ENCODE data around the gene CALCOCO2.
A peak's percentile ranks its signal among the peaks of the same experiment; 100 is the strongest.
"Not testable (repeated sequence)": the region's sequence is repeated elsewhere in the genome, so short reads cannot be mapped to it uniquely, and the experiment has no call there.

CALCOCO2 gene, protein sequence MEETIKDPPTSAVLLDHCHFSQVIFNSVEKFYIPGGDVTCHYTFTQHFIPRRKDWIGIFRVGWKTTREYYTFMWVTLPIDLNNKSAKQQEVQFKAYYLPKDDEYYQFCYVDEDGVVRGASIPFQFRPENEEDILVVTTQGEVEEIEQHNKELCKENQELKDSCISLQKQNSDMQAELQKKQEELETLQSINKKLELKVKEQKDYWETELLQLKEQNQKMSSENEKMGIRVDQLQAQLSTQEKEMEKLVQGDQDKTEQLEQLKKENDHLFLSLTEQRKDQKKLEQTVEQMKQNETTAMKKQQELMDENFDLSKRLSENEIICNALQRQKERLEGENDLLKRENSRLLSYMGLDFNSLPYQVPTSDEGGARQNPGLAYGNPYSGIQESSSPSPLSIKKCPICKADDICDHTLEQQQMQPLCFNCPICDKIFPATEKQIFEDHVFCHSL

DNA sequence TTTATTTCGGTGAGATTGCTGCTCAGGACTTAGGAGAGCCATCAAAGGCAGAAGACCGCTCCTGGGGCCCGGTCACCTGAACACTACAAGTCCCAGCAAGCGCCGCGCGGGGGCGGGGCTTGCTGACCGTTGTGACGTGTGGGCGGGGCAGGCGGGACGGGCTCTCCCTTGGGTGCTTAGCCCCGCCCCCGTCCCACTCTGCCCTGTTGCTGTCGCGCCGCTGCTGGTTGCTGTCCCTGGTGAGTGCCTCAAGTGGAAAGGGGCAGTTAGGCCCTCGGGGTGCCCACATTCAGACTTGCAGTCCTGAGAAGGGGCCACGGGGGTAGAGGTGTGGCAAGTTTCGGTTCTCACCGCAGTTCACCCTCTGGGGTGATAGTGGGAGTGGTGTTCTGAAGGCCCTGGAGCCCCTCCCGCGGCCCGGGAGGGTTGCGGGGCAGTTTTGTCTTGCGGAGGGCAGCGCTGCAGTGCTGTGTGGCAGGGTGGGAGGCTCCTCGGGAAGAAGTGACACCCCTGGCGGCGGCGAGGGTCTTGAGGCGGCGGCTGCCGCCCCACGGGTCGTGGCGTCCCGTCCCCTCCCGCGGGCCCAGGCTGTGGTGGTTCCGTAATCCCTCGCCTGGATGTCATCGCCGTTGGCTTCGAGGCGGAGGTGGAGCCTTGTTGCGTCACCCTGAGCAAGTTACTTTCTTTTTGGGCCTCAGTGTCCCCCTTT lies at the start of gene CALCOCO2:
Gene CALCOCO2 (plus strand): TSS at position 196 of the 709 bp plus-strand sequence. CDS start 10,673 bp downstream, outside the sequence.
- no peak for FAIRE-seq

DNA sequence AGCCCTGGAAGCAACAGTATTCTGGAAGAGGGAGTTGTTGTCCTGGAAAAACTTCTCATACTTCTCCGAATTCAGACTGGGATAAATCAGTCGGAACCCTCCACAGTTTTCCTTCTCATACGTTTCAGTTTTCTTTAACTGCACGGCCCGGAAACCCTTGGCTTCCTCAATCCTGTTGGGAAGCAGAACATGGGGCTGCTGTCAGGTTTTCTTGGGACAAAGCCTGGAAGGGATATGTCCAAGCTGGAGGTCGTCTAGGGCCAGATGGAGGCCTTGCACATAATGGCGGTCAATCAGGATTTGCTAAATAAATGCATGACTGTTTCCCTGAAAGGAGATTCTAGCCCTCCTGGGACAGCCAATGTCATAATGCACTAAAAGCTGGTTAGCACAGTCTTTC lies 43.0 kb upstream of the CALCOCO2 start:
- DNase-seq (ENCODE audit: low spot score) (no peak), FAIRE-seq (no peak)

More for the DNA sequence above, at the start of gene CALCOCO2:
- peak; percentile 96 for DNase-seq (ENCODE audit: low spot score)

DNA sequence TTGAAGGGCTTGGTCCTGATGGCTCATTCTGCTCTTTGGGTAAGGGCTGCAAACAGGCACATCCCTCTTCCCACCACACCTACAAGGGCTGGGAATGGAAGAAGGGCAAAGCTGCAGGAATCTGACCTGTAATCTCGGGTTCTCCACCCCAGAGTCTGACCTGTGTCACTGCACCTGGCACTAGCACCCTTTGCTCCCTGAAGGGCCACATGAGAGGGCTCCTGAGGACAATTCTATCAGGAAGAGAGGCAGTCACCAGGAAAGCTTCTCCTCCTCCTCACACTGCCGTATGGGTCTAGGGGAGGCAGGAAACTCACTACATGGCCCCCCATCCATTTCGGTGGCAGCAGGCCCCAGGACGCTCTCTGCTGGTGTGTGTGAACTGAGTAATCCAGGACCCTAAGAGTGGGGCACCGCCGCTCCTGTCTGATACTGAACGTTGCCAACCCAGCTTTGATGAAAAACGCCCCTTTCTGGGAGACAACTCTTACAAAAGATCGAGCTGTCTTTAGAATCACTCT lies 40.2 kb upstream of the CALCOCO2 start:
- no peak for DNase-seq (ENCODE audit: low spot score)
- FAIRE-seq, result no peak

DNA sequence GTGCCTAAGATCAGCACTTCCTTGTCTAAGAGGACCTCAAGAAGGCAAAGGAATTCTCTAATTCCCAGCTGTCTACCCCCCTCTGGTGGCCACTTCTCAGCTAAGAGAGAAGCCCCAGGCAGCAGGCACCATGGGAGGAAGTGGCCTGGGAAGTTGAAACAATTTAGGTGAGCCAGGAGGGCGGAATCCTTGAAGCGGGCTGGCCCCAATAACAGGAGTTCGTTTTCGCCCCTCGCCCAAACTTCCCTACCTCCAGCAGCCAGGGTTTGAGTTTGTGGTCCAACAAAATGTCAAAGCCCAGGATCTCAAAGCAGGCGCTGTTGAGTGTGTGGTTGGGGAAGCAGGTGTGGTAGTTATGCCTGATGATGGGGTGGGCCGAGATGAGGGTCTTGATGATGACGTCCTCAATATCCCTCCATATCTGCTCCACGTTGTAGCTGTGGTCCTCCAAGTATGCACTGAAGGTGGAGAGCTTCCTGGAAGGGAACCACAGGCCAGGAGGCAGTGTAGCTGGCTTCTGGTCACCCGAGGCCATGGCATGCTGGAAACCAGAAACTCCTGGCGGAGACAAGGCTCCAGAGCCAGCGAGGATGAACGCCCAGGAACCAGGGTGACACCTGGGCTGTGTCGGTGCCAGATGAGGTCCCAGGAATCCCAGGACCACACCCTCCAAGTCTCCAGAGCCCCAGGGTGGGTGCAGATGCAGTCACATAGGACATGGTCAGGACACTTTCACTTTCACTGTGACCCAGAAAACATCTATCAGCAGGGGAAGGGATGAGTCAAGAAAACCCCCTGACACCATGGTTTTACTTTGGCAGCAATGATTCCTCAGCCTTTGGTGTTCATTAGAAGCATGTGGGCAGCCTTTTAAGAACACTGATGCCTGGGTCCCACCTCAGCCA lies 39.5 kb upstream of the CALCOCO2 start:
- FAIRE-seq (no peak), DNase-seq (ENCODE audit: low spot score) (peak; percentile 81)

DNA sequence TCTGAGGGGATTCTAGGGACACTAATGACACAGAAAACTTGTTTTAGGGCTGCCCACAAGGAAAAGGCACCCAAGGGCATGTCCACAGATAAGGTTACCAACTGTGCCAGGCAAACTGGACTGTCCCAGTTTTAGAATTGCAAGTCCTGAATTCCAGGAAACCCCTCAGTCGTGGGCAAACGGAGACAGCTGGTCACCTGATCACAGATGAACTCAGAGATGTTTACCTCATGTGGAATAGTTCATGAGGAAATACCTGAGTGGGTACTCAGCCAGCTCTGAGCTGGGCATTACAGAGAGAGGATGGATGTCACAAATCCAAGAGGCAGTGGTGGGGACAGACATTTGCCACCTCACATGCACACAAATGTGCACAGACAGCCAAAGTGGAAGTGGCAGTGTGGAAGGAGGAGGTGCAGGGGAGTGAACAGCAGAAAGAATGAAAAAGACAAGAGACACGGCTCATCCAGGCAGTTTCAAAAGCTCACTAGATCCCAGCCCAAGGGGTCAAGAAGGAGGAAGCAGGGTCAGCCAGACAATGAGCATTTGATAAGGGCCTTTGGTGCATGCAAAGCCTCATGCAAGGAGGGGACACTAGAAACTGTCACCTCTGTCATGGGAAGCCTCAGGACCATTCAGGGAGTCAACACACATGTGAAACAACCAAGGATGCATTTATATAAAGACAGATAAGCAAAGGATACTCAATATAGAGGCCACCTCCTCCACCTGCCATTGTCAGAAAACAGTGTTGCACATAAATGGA lies 38.6 kb upstream of the CALCOCO2 start:
- FAIRE-seq, result no peak
- DNase-seq (ENCODE audit: low spot score), result no peak

DNA sequence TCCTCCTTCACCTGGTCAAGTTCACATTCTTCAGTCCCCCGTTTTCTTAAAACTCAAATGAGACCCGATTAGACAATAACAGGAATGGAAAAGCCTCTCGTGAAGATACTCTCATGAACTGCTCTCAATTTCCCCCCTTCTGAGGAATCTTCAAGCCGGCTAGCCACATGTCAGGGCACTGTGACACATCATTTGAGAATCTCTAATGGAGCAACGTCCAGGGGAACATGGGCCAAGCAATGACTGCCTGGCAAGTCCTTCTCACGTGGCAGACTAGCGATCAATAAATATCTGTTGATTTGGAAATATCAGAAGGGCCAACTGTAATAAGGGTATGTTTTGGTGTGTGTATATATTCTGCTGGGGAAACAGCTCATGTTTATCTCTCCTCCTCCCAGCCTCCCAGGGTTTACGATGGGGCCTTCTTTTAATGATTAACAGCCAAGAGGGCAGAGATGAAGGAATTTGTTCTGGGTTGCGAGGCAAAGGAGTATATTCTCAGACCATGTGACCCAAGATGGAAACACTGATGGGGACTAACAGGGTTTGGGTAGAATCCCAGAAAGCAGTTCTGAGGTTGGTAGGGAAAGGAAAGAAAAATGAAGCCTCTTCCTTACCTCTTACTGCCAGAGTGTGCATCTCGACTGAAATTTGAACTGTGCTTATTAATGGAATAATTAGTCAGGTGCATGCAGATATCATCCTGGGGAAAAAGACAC lies 35.2 kb upstream of the CALCOCO2 start:
- DNase-seq (ENCODE audit: low spot score) (peak; percentile 74), FAIRE-seq (no peak)

DNA sequence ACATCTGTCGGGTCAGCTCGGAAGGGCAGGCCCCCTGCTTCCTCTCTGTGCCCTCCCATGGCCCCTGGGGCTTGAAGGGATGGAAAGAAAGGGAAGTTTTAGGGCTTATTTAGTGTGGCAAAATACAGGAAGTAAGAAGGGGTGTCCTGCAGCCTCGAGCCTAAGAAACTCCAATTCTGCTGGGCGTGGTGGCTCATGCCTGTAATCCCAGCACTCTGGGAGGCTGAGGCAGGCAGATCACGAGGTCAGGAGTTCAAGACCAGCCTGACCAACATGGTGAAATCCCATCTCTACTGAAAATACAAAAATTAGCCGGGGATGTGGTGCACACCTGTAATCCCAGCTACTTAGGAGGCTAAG lies 34.7 kb upstream of the CALCOCO2 start:
- DNase-seq (ENCODE audit: low spot score); FAIRE-seq: not testable (repeated sequence)

DNA sequence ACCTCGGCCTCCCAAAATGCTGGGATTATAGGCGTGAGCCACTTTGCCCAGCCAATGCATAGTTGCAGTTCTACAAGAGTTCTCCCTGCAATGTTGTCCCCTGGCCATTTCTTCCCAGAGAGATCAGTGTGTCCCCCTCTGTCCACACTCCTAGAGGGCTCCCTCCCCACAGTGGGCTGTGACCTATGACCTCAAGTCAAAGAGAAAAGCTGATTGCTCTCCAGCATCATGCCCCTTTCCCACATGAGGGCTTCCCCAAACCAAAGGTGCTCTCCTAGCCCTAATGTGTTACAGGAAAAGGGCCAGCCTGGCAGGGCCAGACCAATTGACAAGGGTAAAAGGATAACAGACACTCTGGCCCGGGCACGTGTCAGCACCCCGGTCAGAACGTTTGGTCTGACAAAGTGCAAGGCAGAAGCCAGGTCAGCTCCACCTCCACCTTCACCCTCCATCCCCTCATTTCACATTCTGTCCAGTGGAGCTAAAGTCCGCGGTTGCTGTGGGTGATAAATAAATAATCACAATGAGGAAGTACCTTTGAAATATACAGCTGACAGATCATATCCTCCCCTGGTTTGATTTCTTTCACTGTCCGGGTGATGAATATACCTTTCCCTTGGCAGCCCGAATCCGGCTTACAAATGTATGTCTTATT lies 31.6 kb upstream of the CALCOCO2 start:
- FAIRE-seq (no peak), DNase-seq (ENCODE audit: low spot score) (no peak)

DNA sequence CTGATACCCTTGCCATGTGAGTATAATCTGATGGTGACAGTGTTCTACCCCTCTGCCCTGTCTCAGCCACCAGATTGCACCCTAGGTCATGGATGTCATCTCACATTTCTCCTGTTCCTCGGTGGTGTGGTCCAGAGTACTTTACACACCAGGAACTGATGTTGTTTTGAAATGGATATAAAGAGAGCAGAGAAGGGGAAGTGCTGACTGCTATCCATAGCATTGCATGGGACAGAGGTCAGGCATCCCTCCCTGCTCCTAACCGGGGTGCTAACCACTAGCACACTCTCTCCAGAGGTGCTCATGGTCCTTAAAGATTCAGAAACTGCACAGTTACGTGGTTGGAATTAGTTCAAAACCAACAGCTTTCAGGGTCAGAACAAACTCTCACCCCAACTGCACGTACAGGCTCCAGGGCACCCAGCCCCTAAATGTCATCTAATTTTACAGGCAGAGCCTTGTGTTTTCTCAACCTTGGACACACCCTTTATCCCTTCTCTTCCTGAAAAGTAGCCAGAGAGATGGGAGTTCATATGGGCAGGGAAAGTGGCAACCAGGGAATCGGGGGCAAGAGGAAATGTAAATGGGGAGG lies 30.1 kb upstream of the CALCOCO2 start:
- no peak for FAIRE-seq
- DNase-seq (ENCODE audit: low spot score), result no peak

DNA sequence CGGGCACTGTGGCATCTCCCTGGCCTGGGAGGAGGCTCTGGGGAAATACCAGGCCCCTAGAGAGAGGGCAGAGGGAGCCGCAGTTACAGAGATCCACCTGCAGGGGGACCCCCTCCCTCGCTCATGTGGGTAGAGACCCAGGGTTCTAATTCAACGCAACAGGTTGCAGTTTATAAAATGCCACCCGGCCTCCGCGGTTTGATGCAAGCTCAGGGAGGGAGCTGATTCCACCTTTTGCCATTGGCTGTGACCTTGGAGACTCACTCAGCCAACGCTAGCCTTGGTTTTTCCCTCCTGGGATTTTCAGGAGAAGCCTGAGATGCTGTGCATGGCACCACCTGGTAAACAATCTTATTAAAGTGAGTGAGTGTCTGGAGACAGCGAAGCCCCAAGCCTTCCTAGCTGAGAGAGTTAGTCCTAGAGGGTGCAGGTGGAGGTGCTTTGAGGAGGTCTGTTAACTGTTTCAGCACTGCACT lies 25.9 kb upstream of the CALCOCO2 start:
- DNase-seq (ENCODE audit: low spot score), result peak; percentile 88
- FAIRE-seq, result no peak

DNA sequence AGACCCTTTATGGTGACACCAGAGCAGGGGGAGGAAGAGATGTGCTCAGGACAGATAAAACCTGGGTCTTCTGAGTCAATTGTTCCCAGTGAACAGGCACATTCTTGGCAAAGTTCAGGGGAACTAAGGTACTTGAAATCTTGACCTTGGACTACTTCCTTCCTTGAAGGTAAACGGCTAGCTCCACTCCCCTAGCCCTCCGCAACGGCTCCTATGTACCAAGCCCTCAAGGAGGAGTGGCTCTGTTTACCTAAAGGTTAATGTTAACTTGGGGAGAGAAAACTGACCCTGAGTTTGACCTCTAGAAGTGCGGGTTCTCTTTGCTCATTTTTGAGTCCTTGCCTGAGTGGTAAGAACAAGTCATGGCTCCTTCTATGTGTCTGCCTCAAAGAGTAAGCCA lies 21.7 kb upstream of the CALCOCO2 start:
- FAIRE-seq (no peak), DNase-seq (ENCODE audit: low spot score) (no peak)

DNA sequence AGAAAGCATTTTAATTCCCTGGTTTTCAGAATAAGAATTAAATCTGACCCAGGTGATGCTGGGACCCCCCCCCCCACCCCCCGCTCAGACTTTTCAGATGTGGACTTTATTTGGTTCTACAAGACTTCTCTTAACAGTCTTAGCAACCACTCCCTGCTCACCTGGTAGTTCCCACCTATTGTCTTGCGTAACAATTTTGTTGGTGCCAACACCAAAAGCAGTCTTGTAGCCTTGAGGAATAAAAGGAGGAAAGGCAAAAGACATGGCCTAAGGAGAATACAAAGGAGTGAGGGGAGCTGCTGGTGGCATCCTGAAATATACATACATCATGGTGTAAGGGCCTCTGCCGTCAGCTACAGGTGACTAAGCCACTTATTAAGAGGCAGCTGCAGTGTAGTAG lies 18.8 kb upstream of the CALCOCO2 start:
- DNase-seq (ENCODE audit: low spot score) (no peak), FAIRE-seq (no peak)

DNA sequence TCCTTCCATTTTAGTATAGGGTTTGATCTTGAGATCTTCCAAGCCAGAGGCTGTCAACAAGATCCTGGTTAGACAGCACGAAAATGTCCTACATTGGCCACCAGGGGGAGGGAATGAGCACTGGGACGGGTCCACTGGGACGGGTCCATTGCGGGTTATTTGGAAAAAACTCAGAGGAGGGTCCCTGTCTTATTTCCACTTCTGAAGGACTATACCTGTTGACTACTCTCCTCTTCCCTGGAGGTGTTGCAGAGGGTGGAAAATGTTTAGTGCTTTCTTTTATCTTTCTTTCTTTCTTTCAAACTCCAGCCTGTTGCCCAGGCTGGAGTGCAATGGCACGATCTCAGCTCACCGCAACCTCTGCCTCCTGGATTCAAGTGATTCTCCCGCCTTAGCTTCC lies 16.3 kb upstream of the CALCOCO2 start:
- peak; percentile 74 for DNase-seq (ENCODE audit: low spot score)

DNA sequence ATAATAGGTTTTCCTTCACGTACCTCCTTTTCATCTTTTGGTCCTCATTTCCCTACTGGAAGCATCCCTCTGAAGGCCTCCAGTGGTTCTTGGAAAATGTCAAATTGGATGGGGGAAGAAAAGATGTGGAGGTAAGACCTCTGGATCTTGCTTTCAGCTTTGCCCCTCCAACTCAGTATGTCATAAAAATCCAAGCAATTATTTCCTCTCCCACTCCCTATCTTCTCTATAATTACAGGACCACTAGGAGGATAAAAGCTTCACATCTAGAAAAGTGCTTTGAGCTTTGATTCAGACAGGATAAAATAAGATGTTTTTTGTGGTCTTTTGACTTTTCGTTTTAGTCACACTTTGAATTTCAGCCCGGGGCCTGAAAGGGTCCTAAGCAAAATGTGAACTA lies 15.5 kb upstream of the CALCOCO2 start:
- DNase-seq (ENCODE audit: low spot score), result no peak
- FAIRE-seq, result no peak

More for the DNA sequence above, 16.3 kb upstream of the CALCOCO2 start:
- FAIRE-seq, result no peak

DNA sequence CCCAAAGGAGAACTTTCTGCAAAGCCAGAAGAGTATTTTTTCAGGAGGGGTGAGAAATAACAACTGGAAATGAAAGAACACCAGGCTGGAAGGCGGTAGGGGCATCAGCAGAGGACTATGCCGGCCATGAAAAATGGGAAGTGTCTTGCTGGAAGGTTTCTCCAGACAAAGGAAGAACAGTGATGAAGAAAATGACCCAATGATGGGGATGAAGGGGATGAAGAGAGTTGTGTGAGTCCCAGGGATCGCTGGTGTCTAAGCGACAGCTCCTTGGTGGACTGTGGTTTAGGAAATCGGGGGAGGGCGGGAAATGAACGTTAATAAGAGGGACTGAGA lies 14.4 kb upstream of the CALCOCO2 start:
- DNase-seq (ENCODE audit: low spot score) (no peak), FAIRE-seq (no peak)

DNA sequence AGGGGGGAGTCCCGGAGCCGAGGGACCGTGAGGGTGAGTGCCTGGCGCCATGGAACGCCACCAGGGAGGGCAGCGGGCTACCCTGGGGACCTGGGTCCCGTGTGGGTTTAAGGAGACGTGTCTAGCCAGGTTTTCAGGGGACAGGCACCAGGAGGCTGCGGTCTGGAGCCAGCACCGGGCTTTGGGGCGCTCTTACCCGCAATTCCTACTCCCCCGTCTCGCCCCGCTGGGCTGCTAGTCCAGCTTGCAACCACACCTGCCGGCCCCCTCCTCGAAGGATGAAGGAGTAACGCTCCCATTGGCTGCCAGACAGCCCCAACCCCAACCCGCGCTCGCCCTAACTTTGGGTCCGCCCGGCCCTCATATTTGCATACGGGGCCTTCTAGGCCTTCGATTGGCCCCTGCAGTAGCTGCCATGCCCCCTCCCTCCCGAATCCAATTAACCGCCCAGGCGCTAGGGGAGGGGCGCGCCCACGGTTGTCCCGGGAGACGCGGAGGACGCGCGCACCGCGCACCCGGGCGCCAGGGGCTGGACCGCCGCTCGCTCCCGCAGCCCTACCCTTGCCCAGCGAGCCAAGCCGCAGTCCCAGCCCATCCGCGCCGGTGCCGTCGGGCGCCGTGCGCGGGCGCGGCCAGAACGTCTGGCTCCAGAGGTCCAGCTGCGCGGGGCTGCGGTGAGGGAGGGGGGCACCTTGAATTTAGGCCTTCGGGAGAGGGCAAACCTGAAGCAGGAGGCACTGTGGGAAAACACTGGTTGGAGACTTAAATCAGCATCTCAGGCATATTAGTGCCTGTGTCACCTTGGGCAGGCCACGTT lies 13.9 kb upstream of the CALCOCO2 start, which contains the start of gene TTLL6:
Gene TTLL6 (minus strand): TSS at position 456 of the 817 bp plus-strand sequence. CDS start 157 bp downstream, at position 299.
- DNase-seq (ENCODE audit: low spot score) (peak; percentile 95), FAIRE-seq (peak; percentile 87)

DNA sequence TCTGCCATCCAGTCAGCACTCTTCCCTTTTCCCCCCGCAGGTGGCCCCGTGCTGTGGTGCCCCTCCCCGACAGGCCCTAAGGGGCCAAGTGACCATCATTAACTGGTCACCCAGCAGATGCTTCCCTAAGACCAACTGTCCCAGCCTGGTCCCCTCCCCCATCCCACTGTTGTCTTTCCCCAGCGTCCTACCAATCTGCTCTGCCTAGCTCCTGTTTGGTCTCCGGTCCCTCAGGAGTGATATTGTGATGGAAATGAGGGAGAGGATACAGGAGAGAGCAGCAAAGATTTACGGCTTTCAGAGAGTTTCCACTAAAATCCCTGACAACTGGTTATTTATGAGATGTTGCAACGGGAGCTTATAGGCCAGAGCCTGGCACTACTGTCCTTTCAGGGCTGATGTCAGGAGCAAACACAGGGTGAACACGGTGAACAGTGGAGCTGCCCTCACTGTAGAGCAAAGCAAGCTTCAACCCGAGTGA lies 12.4 kb upstream of the CALCOCO2 start:
- DNase-seq (ENCODE audit: low spot score), result no peak
- FAIRE-seq, result no peak

DNA sequence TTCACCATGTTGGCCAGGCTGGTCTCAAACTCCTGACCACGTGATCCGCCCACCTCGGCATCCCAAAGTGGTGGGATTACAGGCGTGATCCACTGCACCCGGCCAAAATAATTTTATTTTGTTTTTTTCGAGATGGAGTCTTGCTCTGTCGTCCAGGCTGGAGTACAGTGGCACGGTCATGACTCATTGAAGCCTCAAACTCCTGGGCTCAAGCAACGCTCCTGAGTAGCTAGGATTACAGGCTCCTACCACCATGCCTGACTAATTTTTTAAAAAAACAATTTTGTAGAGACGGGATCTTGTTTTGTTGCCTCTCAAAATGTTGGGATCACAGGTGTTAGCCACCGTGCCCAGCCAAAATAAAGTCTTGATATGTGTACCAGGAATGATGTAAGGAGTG lies 11.4 kb upstream of the CALCOCO2 start:
- DNase-seq (ENCODE audit: low spot score) (no peak), FAIRE-seq (no peak)
